Urinary bladder (tissue), 4 donors: ENCODE measurements around the gene IRF8. TPM values are rescaled to one million over a fixed set of nuclear protein-coding genes. Genes with fewer than 3 reads are reported as not detected.
"Not testable (repeated sequence)": the region's sequence is repeated elsewhere in the genome, so short reads cannot be mapped to it uniquely, and the experiment has no call there.

Experiments
- DNase-seq: peaks from one replicate; pipeline ENCODE4 v3.0.0-alpha.2; 2015; ENCODE audit errors: extremely low spot score
- H3K27ac ChIP-seq: one replicate; pipeline ENCODE4 v1.5.1; 2013; ENCODE audit warnings: low read depth, mild to moderate bottlenecking, moderate library complexity
- H3K36me3 ChIP-seq: one replicate; pipeline ENCODE4 v1.6.1; 2013; ENCODE audit warnings: mild to moderate bottlenecking, moderate library complexity; ENCODE audit not compliant: insufficient read depth
- H3K4me1 ChIP-seq: one replicate; pipeline ENCODE4 v1.6.1; 2013; ENCODE audit warnings: mild to moderate bottlenecking, moderate library complexity; ENCODE audit not compliant: insufficient read depth
- H3K4me3 ChIP-seq: one replicate; pipeline ENCODE4 v1.5.1; 2013; ENCODE audit warnings: low read depth, low read length
- WGBS: extraction: QIAGEN DNeasy Blood & Tissue Kit; methylation state at CpG from one replicate; pipeline ENCODE4 v1.1.7; 2013; 5-methylcytosine and 5-hydroxymethylcytosine counted together
- polyA plus RNA-seq: library from polyadenylated mRNA; stranded (reverse); fragments of 200-250 nt; gene quantifications from one replicate; pipeline ENCODE4 v1.2.3, GENCODE V29; 2013
- total RNA-seq: library from RNA; depleted of rRNA; stranded (reverse); fragments of >200 nt; gene quantifications from one replicate; pipeline ENCODE4 v1.2.3, GENCODE V29; 2014
- donor health status: healthy with polysubstance abuse.
- donor health status: healthy.

IRF8 gene
- total and polyA plus RNA-seq, 2 donors = 7.3 to 20.6 TPM

GRCh38 chr16:85891776-85892166 lies 7.2 kb upstream of the IRF8 start:
- DNase-seq = no peak
- Histone ChIP-seq H3K27ac (no peak overlapping the region), H3K36me3 (no peaks in the 10 kb centered on the region), H3K4me3 (no peak overlapping the region), H3K4me1 (no peaks in the 10 kb centered on the region)
- 71% methylated on average over 10 of the region's 10 CpGs for WGBS

- no peak for DNase-seq
- Histone ChIP-seq H3K36me3 (no peaks in the 10 kb centered on the region), H3K27ac (no peak overlapping the region), H3K4me1 (no peaks in the 10 kb centered on the region), H3K4me3 (no peak overlapping the region)
- 79% methylated on average over 4 of the region's 4 CpGs for WGBS
These were observed 6.2 kb upstream of the IRF8 start for GRCh38 chr16:85892760-85893159.

- no peak overlapping the region for H3K27ac ChIP-seq
- 68% methylated on average over 6 of the region's 6 CpGs for WGBS
- no peaks in the 10 kb centered on the region for H3K4me1 ChIP-seq
These were observed 4.7 kb upstream of the IRF8 start for GRCh38 chr16:85894266-85894665.

GRCh38 chr16:85897382-85897781 lies 1.6 kb upstream of the IRF8 start:
- 51% methylated on average over 2 of the region's 2 CpGs for WGBS

More at GRCh38 chr16:85894266-85894665, 4.7 kb upstream of the IRF8 start:
- Histone ChIP-seq H3K36me3 (no peaks in the 10 kb centered on the region), H3K4me3 (no peak overlapping the region)
- DNase-seq = no peak

GRCh38 chr16:85899444-85899843 lies 482 bp downstream of the IRF8 start:
- Histone ChIP-seq H3K27ac (no peak overlapping the region), H3K4me1 (no peaks in the 10 kb centered on the region), H3K36me3 (no peaks in the 10 kb centered on the region), H3K4me3 (peak overlapping the region; percentile 55)
- WGBS = 36% methylated on average over 7 of the region's 7 CpGs
- DNase-seq = no peak

More at GRCh38 chr16:85897382-85897781, 1.6 kb upstream of the IRF8 start:
- Histone ChIP-seq H3K4me3 (no peak overlapping the region), H3K4me1 (no peaks in the 10 kb centered on the region), H3K27ac (no peak overlapping the region), H3K36me3 (no peaks in the 10 kb centered on the region)
- DNase-seq = no peak

GRCh38 chr16:85900027-85900792 lies 1.2 kb downstream of the IRF8 start:
- H3K27ac ChIP-seq = no peak overlapping the region
- H3K36me3 ChIP-seq = no peaks in the 10 kb centered on the region
- no peaks in the 10 kb centered on the region for H3K4me1 ChIP-seq
- DNase-seq = no peak
- H3K4me3 ChIP-seq = no peak overlapping the region
- WGBS = 84% methylated on average over 17 of the region's 17 CpGs

- Histone ChIP-seq H3K27ac (no peak overlapping the region), H3K36me3 (no peaks in the 10 kb centered on the region), H3K4me3 (no peak overlapping the region), H3K4me1 (no peaks in the 10 kb centered on the region)
- 94% methylated on average over 4 of the region's 4 CpGs for WGBS
- DNase-seq = no peak
These were observed 2.1 kb downstream of the IRF8 start for GRCh38 chr16:85901110-85901509.

GRCh38 chr16:85901773-85902365 lies 2.9 kb downstream of the IRF8 start:
- Histone ChIP-seq H3K4me1 (no peaks in the 10 kb centered on the region), H3K27ac (no peak overlapping the region), H3K36me3 (no peaks in the 10 kb centered on the region), H3K4me3 (no peak overlapping the region)
- WGBS = 65% methylated on average over 7 of the region's 7 CpGs
- no peak for DNase-seq

- Histone ChIP-seq H3K27ac (no peak overlapping the region), H3K36me3 (no peaks in the 10 kb centered on the region), H3K4me3 (no peak overlapping the region), H3K4me1 (no peaks in the 10 kb centered on the region)
- 81% methylated on average over 20 of the region's 20 CpGs for WGBS
- DNase-seq = no peak
These were observed 3.6 kb downstream of the IRF8 start for GRCh38 chr16:85902366-85903155.

- no peak for DNase-seq
- no peak overlapping the region for H3K4me3 ChIP-seq
- H3K27ac ChIP-seq = no peak overlapping the region
- H3K36me3 ChIP-seq = no peaks in the 10 kb centered on the region
- no peaks in the 10 kb centered on the region for H3K4me1 ChIP-seq
- 85% methylated on average over 6 of the region's 6 CpGs for WGBS
These were observed 4.6 kb downstream of the IRF8 start for GRCh38 chr16:85903559-85903958.

- Histone ChIP-seq H3K36me3 (no peaks in the 10 kb centered on the region), H3K4me3 (no peak overlapping the region), H3K4me1 (no peaks in the 10 kb centered on the region), H3K27ac (no peak overlapping the region)
- DNase-seq = no peak
- 96% methylated on average over 20 of the region's 20 CpGs for WGBS
These were observed 6.4 kb downstream of the IRF8 start for GRCh38 chr16:85905110-85906095.

- DNase-seq = no peak
- Histone ChIP-seq H3K27ac (no peak overlapping the region), H3K36me3 (no peaks in the 10 kb centered on the region), H3K4me3 (no peak overlapping the region), H3K4me1 (no peaks in the 10 kb centered on the region)
- WGBS = 94% methylated on average over 13 of the region's 13 CpGs
These were observed 7.4 kb downstream of the IRF8 start for GRCh38 chr16:85906349-85906748.

GRCh38 chr16:85907231-85907630 lies 8.3 kb downstream of the IRF8 start:
- not testable (repeated sequence) for H3K36me3 ChIP-seq, H3K4me3 ChIP-seq, DNase-seq, H3K4me1 ChIP-seq, H3K27ac ChIP-seq
- 95% methylated on average over 9 of the region's 9 CpGs for WGBS
